IMR-90 (cell line): Measurements from ENCODE around the gene RELCH. TPM values are rescaled to one million over a fixed set of nuclear protein-coding genes. Genes with fewer than 3 reads are reported as not detected.

Experiments
- ATAC-seq: fragments of 200-7000 bp; cut with Tn5 transposase; 2 replicates; pipeline ENCODE4 v1.9.1; 2020; ENCODE audit warnings: low read depth, mild to moderate bottlenecking, moderate library complexity
- BruUV-seq: library from RNA; stranded (reverse); fragments of 400-500 nt; replicated peaks from 2 replicates; lab custom pipeline; 2021; lab: Mats Ljungman, UMichigan
- CTCF ChIA-PET: fragments of 300-600 bp; formaldehyde crosslinking; extraction: SDS; loops from one replicate; lab custom pipeline; 2021; ENCODE audit warnings: antibody characterized with exemption; lab: Yijun Ruan, JAX
- POLR2A ChIA-PET: fragments of 300-600 bp; sonication (Branson Sonifier 250); formaldehyde crosslinking; loops from one replicate; lab custom pipeline; 2022; ENCODE audit warnings: antibody characterized with exemption; ENCODE audit not compliant: unreplicated experiment; lab: Charles Lee
- DNase-seq: peaks from one replicate; pipeline ENCODE4 v3.0.0; 2013
- H2AFZ ChIP-seq: replicated peaks from 2 replicates; pipeline ENCODE3; 2013; ENCODE audit warnings: low read length, mild to moderate bottlenecking; ENCODE audit not compliant: poor library complexity
- H2AK5ac ChIP-seq: 2 replicates; pipeline ENCODE4 v1.6.1; 2013; ENCODE audit warnings: low read depth, low read length, inconsistent platforms
- H2AK9ac ChIP-seq: replicated peaks from 2 replicates; pipeline ENCODE3; 2013; ENCODE audit warnings: mild to moderate bottlenecking, low read depth, low read length, moderate library complexity; ENCODE audit not compliant: poor library complexity
- H2BK120ac ChIP-seq: 2 replicates; pipeline ENCODE4 v1.6.1; 2013; ENCODE audit warnings: low read depth, low read length, inconsistent platforms
- H2BK15ac ChIP-seq: 3 replicates; pipeline ENCODE4 v1.6.1; 2013; ENCODE audit warnings: low read depth, low read length, inconsistent platforms
- H2BK20ac ChIP-seq: 2 replicates; pipeline ENCODE4 v1.6.1; 2013; ENCODE audit warnings: low read depth, mild to moderate bottlenecking, inconsistent platforms, low read length, moderate library complexity
- H2BK5ac ChIP-seq: 2 replicates; pipeline ENCODE4 v1.6.1; 2013; ENCODE audit warnings: mild to moderate bottlenecking, low read depth, low read length, inconsistent platforms; ENCODE audit not compliant: poor library complexity, severe bottlenecking
- H3K14ac ChIP-seq: replicated peaks from 2 replicates; pipeline ENCODE4 v1.6.1; 2013; ENCODE audit warnings: low read depth, low read length, inconsistent platforms
- H3K18ac ChIP-seq: 2 replicates; pipeline ENCODE4 v1.6.1; 2013; ENCODE audit warnings: low read depth, low read length, control low read depth
- H3K23ac ChIP-seq: 2 replicates; pipeline ENCODE4 v1.6.1; 2013; ENCODE audit warnings: low read depth, low read length, inconsistent platforms
- H3K27ac ChIP-seq: 2 replicates; pipeline ENCODE4 v1.5.1; 2013; ENCODE audit warnings: mild to moderate bottlenecking, control low read depth, low read length; ENCODE audit not compliant: insufficient read depth
- H3K27me3 ChIP-seq: 2 replicates; pipeline ENCODE4 v1.6.1; 2013; ENCODE audit warnings: low read length; ENCODE audit not compliant: control insufficient read depth, insufficient read depth
- H3K36me3 ChIP-seq: 2 replicates; pipeline ENCODE4 v1.6.1; 2013; ENCODE audit warnings: low read length, mixed read lengths; ENCODE audit not compliant: control insufficient read depth, insufficient read depth
- H3K4ac ChIP-seq: 2 replicates; pipeline ENCODE4 v1.6.1; 2013; ENCODE audit warnings: low read depth, low read length, inconsistent platforms
- H3K4me1 ChIP-seq: 2 replicates; pipeline ENCODE4 v1.6.1; 2013; ENCODE audit warnings: low read length, mixed read lengths; ENCODE audit not compliant: control insufficient read depth, insufficient read depth
- H3K4me2 ChIP-seq: 2 replicates; pipeline ENCODE4 v1.6.1; 2013; ENCODE audit warnings: low read depth, mild to moderate bottlenecking, control low read depth, low read length, moderate library complexity
- H3K4me3 ChIP-seq: 2 replicates; pipeline ENCODE4 v1.5.1; 2013; ENCODE audit warnings: low read depth, mild to moderate bottlenecking, control low read depth, low read length, moderate library complexity; ENCODE audit not compliant: insufficient read depth
- H3K56ac ChIP-seq: 2 replicates; pipeline ENCODE4 v1.6.1; 2013; ENCODE audit warnings: low read length, inconsistent platforms; ENCODE audit not compliant: insufficient read depth; ENCODE audit errors: extremely low read depth
- H3K79me1 ChIP-seq, 2 experiments: 2 replicates each; pipeline ENCODE4 v1.6.1; 2013; ENCODE audit warnings: low read length in 2 of 2, inconsistent platforms in 1 of 2, low read depth in 1 of 2
- H3K9ac ChIP-seq: 2 replicates; pipeline ENCODE4 v1.6.1; 2013; ENCODE audit warnings: low read depth, low read length, control low read depth
- H3K9me1 ChIP-seq: 2 replicates; pipeline ENCODE4 v1.6.1; 2013; ENCODE audit warnings: low read length, inconsistent platforms; ENCODE audit not compliant: insufficient read depth
- H3K9me3 ChIP-seq: 2 replicates; pipeline ENCODE4 v1.6.1; 2013; ENCODE audit warnings: low read length; ENCODE audit not compliant: control insufficient read depth, insufficient read depth
- H4K20me1 ChIP-seq: 2 replicates; pipeline ENCODE4 v1.6.1; 2013; ENCODE audit warnings: low read length, inconsistent platforms; ENCODE audit not compliant: insufficient read depth
- H4K5ac ChIP-seq: 2 replicates; pipeline ENCODE4 v1.6.1; 2013; ENCODE audit warnings: mild to moderate bottlenecking, low read depth, low read length, control low read depth
- H4K8ac ChIP-seq, 2 experiments: 2 replicates each; pipeline ENCODE4 v1.6.1; 2013; ENCODE audit warnings: low read depth in 2 of 2, low read length in 2 of 2, control low read depth in 1 of 2, inconsistent platforms in 1 of 2
- H4K91ac ChIP-seq: 2 replicates; pipeline ENCODE4 v1.6.1; 2013; ENCODE audit warnings: low read depth, low read length, inconsistent platforms; ENCODE audit not compliant: insufficient read depth
- FOS ChIP-seq: fragments of 150-350 bp; IDR thresholded peaks from 2 replicates; pipeline ENCODE4 v1.6.1; 2016; ENCODE audit warnings: low read depth, low read length
- MAFK ChIP-seq: IDR thresholded peaks from 2 replicates; pipeline ENCODE4 v1.6.1; 2012; ENCODE audit warnings: low read depth, low read length, improper control_type of control experiment
- MAZ ChIP-seq: IDR thresholded peaks from 2 replicates; pipeline ENCODE4 v1.6.1; 2012; ENCODE audit warnings: low read depth, mild to moderate bottlenecking, low read length, improper control_type of control experiment, moderate library complexity, borderline replicate concordance
- RAD21 ChIP-seq: IDR thresholded peaks from 2 replicates; pipeline ENCODE4 v1.6.1; 2012; ENCODE audit warnings: low read length, improper control_type of control experiment
- SMC3 ChIP-seq: fragments of 150-350 bp; IDR thresholded peaks from 2 replicates; pipeline ENCODE4 v1.6.1; 2016; ENCODE audit warnings: low read depth, mild to moderate bottlenecking, antibody characterized with exemption, low read length, moderate library complexity
- WGBS, 2 experiments: methylation state at CpG; one replicate each; pipeline versions ENCODE4 v1.1.5 to v1.1.7; 2013; ENCODE audit warnings: missing lambda C conversion rate in 2 of 2; ENCODE audit not compliant: insufficient read length in 1 of 2; ENCODE audit errors: extremely low coverage in 2 of 2; 5-methylcytosine and 5-hydroxymethylcytosine counted together
- dilution Hi-C: fragments of 300-500 bp; cut with HindIII; formaldehyde crosslinking; loops from one replicate; pipeline ENCODE4 v1.14.3; 2018; ENCODE audit warnings: low sequenced_read_pairs; ENCODE audit not compliant: unreplicated experiment
- in situ Hi-C: fragments of 300-500 bp; cut with MboI; formaldehyde crosslinking; loops from 3 replicates; pipeline ENCODE4 v1.14.3; 2019; ENCODE audit warnings: low sequenced_read_pairs, inconsistent platforms, mixed read lengths
- intact Hi-C: fragments of 100-400 bp; cut with micrococcal nuclease; formaldehyde crosslinking; loops from 2 replicates; pipeline ENCODE4 v1.10.0; 2022
- polyA plus RNA-seq, 3 experiments: library from polyadenylated mRNA; depleted of rRNA; stranded (reverse); fragments of >200 nt; gene quantifications; 2 replicates each; pipeline ENCODE4 v1.2.3, GENCODE V29; 2012; ENCODE audit warnings: low replicate concordance in 1 of 3
- total RNA-seq: library from RNA; depleted of rRNA; stranded (reverse); fragments of >200 nt; gene quantifications from 2 replicates; pipeline ENCODE4 v1.2.3, GENCODE V29; 2012
- TF ChIP-seq, protein P1 (sequence below): conservative IDR thresholded peaks from 2 replicates; pipeline ENCODE4 v1.5.1; 2012; ENCODE audit warnings: mild to moderate bottlenecking, low read depth, low read length, improper control_type of control experiment

The RELCH gene
- total and polyA plus RNA-seq, 2 of the 4 experiments (the other 2 are of a cell fraction) = 14.4 to 52.5 TPM

DNA sequence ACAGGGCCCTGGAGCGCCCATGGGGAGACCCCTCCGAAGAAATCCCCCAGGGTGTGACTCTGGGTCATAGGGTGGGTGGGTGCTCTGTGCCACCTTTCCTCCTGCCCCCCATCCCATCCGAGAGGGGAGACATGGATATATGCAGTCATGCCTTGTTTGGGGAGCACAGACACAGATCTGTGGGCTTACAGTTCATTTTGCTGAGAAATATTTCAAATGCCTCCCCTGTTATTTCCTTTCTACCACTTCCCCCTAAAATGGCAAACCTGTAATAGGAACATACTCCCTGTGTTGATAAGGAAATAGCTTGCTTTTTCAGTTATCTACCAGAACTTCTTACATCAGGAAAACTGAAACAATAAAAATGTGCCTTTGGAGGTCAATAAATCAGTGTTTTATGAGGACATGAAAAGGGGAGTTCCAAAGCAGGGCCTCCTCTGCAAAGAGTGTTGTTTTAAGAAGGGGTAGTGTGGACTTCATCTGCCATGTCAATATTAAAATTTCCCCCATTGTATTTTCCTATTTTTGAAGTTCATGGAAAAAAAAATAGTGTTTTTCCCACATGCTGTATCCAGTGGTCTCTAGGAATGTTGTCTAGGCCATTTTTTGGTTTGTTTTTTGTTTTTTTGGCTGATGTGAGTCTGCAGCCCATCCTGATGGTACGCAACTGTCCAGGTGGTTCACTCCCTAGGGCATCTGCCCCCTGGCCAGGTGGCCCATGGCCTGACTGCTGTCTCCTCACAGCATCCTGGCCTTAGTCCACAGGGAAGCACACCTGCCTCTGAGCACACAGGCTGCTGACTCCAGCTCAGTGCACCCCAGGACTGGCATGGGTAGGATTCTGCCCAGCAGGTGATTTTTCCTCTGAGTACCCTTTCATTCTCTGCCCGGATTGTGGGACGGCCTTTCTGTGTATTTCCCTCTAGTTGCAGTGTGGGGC lies 141.8 kb downstream of the RELCH start:
- H2AFZ ChIP-seq = no peak overlapping the region
- H4K91ac ChIP-seq = no peak overlapping the region
- H3K27me3 ChIP-seq = peaks cover 64% of the 10 kb centered on the region
- no peak for TF ChIP-seq SMC3
- no peak for TF ChIP-seq MAFK
- no peak for TF ChIP-seq FOS
- TF ChIP-seq, protein P1, sequence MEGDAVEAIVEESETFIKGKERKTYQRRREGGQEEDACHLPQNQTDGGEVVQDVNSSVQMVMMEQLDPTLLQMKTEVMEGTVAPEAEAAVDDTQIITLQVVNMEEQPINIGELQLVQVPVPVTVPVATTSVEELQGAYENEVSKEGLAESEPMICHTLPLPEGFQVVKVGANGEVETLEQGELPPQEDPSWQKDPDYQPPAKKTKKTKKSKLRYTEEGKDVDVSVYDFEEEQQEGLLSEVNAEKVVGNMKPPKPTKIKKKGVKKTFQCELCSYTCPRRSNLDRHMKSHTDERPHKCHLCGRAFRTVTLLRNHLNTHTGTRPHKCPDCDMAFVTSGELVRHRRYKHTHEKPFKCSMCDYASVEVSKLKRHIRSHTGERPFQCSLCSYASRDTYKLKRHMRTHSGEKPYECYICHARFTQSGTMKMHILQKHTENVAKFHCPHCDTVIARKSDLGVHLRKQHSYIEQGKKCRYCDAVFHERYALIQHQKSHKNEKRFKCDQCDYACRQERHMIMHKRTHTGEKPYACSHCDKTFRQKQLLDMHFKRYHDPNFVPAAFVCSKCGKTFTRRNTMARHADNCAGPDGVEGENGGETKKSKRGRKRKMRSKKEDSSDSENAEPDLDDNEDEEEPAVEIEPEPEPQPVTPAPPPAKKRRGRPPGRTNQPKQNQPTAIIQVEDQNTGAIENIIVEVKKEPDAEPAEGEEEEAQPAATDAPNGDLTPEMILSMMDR = no peak
- no peak for TF ChIP-seq MAZ
- no peak for TF ChIP-seq RAD21
- H4K8ac ChIP-seq = no peak overlapping the region
- H4K5ac ChIP-seq = no peak overlapping the region
- in situ Hi-C loops = no loop called here
- no peak overlapping the region for H3K9ac ChIP-seq
- no CpG with 5 or more reads among the region's 6 CpGs for WGBS, 2 experiments
- peak overlapping the region; percentile 34 for H3K4me2 ChIP-seq
- dilution Hi-C loops = no loop called here
- H3K23ac ChIP-seq = no peak overlapping the region
- H3K56ac ChIP-seq = no peak overlapping the region
- peaks cover 4% of the 10 kb centered on the region; the same call in 1 of the 2 replicates for H4K20me1 ChIP-seq
- H3K4ac ChIP-seq = no peak overlapping the region
- DNase-seq (no peak), ATAC-seq (no peak; the same call in 1 of the 2 replicates)
- H2BK120ac ChIP-seq = no peak overlapping the region
- no peak overlapping the region for H3K4me3 ChIP-seq
- no peak overlapping the region for H2BK5ac ChIP-seq
- H3K14ac ChIP-seq = no peak overlapping the region
- H3K9me3 ChIP-seq = no peaks in the 10 kb centered on the region
- no TSS peak for BruUV-seq
- POLR2A ChIA-PET = no interaction called here
- H3K79me1 ChIP-seq = no peaks in the 10 kb centered on the region
- CTCF ChIA-PET = interaction anchor here (1.1 to 1.7 kb wide), 2 partner anchors 11 to 13 kb away, joined by 3 to 5 read pairs; no protein-coding TSS in a partner anchor
- intact Hi-C loops = no loop called here
- H3K27ac ChIP-seq = no peak overlapping the region
- no peak overlapping the region for H3K18ac ChIP-seq
- no peaks in the 10 kb centered on the region for H3K9me1 ChIP-seq
- no peak overlapping the region for H2AK5ac ChIP-seq
- H2AK9ac ChIP-seq = no peak overlapping the region
- H3K36me3 ChIP-seq = no peaks in the 10 kb centered on the region
- peaks cover 16% of the 10 kb centered on the region for H3K4me1 ChIP-seq
- no peak overlapping the region for H2BK20ac ChIP-seq
- no peak overlapping the region for H2BK15ac ChIP-seq
